ENCODE results near the gene HCST.

GRCh38 chr19:35946203-35946602, 43.9 kb downstream of the HCST start:
- TF ChIP-seq, protein P1, sequence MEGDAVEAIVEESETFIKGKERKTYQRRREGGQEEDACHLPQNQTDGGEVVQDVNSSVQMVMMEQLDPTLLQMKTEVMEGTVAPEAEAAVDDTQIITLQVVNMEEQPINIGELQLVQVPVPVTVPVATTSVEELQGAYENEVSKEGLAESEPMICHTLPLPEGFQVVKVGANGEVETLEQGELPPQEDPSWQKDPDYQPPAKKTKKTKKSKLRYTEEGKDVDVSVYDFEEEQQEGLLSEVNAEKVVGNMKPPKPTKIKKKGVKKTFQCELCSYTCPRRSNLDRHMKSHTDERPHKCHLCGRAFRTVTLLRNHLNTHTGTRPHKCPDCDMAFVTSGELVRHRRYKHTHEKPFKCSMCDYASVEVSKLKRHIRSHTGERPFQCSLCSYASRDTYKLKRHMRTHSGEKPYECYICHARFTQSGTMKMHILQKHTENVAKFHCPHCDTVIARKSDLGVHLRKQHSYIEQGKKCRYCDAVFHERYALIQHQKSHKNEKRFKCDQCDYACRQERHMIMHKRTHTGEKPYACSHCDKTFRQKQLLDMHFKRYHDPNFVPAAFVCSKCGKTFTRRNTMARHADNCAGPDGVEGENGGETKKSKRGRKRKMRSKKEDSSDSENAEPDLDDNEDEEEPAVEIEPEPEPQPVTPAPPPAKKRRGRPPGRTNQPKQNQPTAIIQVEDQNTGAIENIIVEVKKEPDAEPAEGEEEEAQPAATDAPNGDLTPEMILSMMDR (IDR thresholded peaks at IDR 0.05), result no peak
- no peak for TF ChIP-seq POLR2A (IDR thresholded peaks at IDR 0.05)
